Endothelial cell of coronary artery (primary cell): ENCODE measurements around the gene GCLM. TPM values are rescaled to one million over a fixed set of nuclear protein-coding genes. Genes with fewer than 3 reads are reported as not detected.

Experiments used
- total RNA-seq: library from RNA; depleted of rRNA; stranded (reverse); fragments of >200 nt; gene quantifications from 2 replicates; pipeline ENCODE4 v1.2.3, GENCODE V29; 2014

Gene GCLM
- total RNA-seq = 17.2 and 19.3 TPM in 2 replicates

GRCh38 chr1:93909146-93910050 is at the start of gene GCLM:
TSS of gene GCLM (minus strand) at chr1:93909430. CDS start at chr1:93909163, 267 bp downstream.

GRCh38 chr1:93878889-93879586 is 30.2 kb downstream of the GCLM start, which contains the start of gene DNTTIP2:
TSS of gene DNTTIP2 (minus strand) at chr1:93879206. CDS start at chr1:93879148, 58 bp downstream.

Other genes starting within 250 kb of the GCLM start
- gene BCAR3, start 227.6 kb downstream of the GCLM start, total RNA-seq = 45.6 and 52.0 TPM in 2 replicates
- gene DNTTIP2, start 30.2 kb downstream of the GCLM start, total RNA-seq = 25.8 and 27.9 TPM in 2 replicates
- 2.0 and 4.0 TPM in 2 replicates for gene ABCA4, start 211.7 kb upstream of the GCLM start, total RNA-seq